ENCODE results near the gene COPA.

GRCh38 chr1:160357286-160358002 lies 14.4 kb upstream of the COPA start:
- TF ChIP-seq CTCF (IDR thresholded peaks at IDR 0.05) (no peak), TAF1 (IDR thresholded peaks at IDR 0.05; ENCODE audit: borderline replicate concordance, low read depth, low read length) (no peak), POLR2AphosphoS5 (IDR thresholded peaks at IDR 0.05; ENCODE audit: low read depth, low read length) (no peak), RAD21 (IDR thresholded peaks at IDR 0.05; ENCODE audit: low read length) (no peak), NRF1 (IDR thresholded peaks at IDR 0.05; ENCODE audit: low read depth, low read length) (no peak), MAX (IDR thresholded peaks at IDR 0.05; ENCODE audit: low read depth) (no peak), SIN3A (IDR thresholded peaks at IDR 0.05; ENCODE audit: borderline replicate concordance, low read depth, low read length) (no peak)
